CD4-positive, alpha-beta T cell (primary cell): Measurements from ENCODE around the gene GPR17. TPM values are rescaled to one million over a fixed set of nuclear protein-coding genes. Genes with fewer than 3 reads are reported as not detected.

Source experiments
- ATAC-seq: fragments of 200-7000 bp; cut with Tn5 transposase; one replicate; pipeline ENCODE4 v1.10.0; 2022; ENCODE audit warnings: mild to moderate bottlenecking; ENCODE audit not compliant: poor library complexity
- CTCF ChIA-PET: fragments of 350-600 bp; sonication (Branson Sonifier 250); formaldehyde crosslinking; loops from one replicate; lab custom pipeline; 2021; ENCODE audit warnings: antibody characterized with exemption, inconsistent platforms; lab: Charles Lee
- POLR2A ChIA-PET: fragments of 350-600 bp; sonication (Branson Sonifier 250); formaldehyde crosslinking; loops from one replicate; lab custom pipeline; 2021; ENCODE audit warnings: antibody characterized with exemption, inconsistent platforms; lab: Charles Lee
- DNase-seq, 14 experiments: peaks; one replicate each; pipeline ENCODE4 v3.0.0-alpha.2; 2013 to 2020; ENCODE audit warnings: mixed read lengths in 2 of 14
- H3K27ac ChIP-seq, 2 donors: one replicate each; pipeline versions ENCODE4 v1.5.1 to v1.7.0; 2013; ENCODE audit warnings: low read length in 2 of 2, low read depth in 1 of 2, mild to moderate bottlenecking in 1 of 2
- H3K27me3 ChIP-seq, 2 experiments: 1 replicate in 1 of 2; 2 replicates in 1 of 2; pipeline versions ENCODE4 v1.6.1 to v1.7.0; 2013; ENCODE audit warnings: low read length in 2 of 2, control low read depth in 1 of 2, mild to moderate bottlenecking in 1 of 2, moderate library complexity in 1 of 2; ENCODE audit not compliant: insufficient read depth in 2 of 2, control insufficient read depth in 1 of 2
- H3K36me3 ChIP-seq: one replicate; pipeline ENCODE4 v1.6.1; 2013; ENCODE audit warnings: low read length, control low read depth; ENCODE audit not compliant: insufficient read depth
- H3K4me1 ChIP-seq: one replicate; pipeline ENCODE4 v1.6.1; 2013; ENCODE audit warnings: low read length, control low read depth; ENCODE audit not compliant: insufficient read depth
- H3K4me3 ChIP-seq: one replicate; pipeline ENCODE4 v1.5.1; 2013; ENCODE audit warnings: mild to moderate bottlenecking, low read length, moderate library complexity
- H3K9me3 ChIP-seq, 2 experiments: 1 replicate in 1 of 2; 2 replicates in 1 of 2; pipeline versions ENCODE4 v1.6.1 to v1.7.0; 2013; ENCODE audit warnings: low read length in 2 of 2, mild to moderate bottlenecking in 2 of 2, control low read depth in 1 of 2, moderate library complexity in 1 of 2; ENCODE audit not compliant: control insufficient read depth in 1 of 2, insufficient read depth in 1 of 2
- H3K27ac Mint-ChIP-seq: one replicate; pipeline ENCODE4 v1.8.0; 2020; ENCODE audit warnings: mixed read lengths
- H3K27me3 Mint-ChIP-seq: one replicate; pipeline ENCODE4 v1.8.0; 2021; ENCODE audit warnings: mixed read lengths
- H3K36me3 Mint-ChIP-seq: one replicate; pipeline ENCODE4 v1.8.0; 2021; ENCODE audit warnings: low read depth, mixed read lengths
- H3K4me1 Mint-ChIP-seq: one replicate; pipeline ENCODE4 v1.8.0; 2021; ENCODE audit warnings: low read depth, mixed read lengths
- H3K4me3 Mint-ChIP-seq: one replicate; pipeline ENCODE4 v1.8.0; 2020; ENCODE audit warnings: mild to moderate bottlenecking, mixed read lengths
- H3K9me3 Mint-ChIP-seq: one replicate; pipeline ENCODE4 v1.8.0; 2020; ENCODE audit warnings: mixed read lengths
- intact Hi-C, 2 experiments: fragments of 100-400 bp; cut with DNase I in 1 of 2; cut with micrococcal nuclease in 1 of 2; formaldehyde crosslinking; loops; one replicate each; pipeline versions ENCODE4 v1.15.1 to v1.9.0; 2023 to 2025; cut with DNase I, micrococcal nuclease
- total RNA-seq, 174 experiments: library from RNA in 2 of 174; stranded (reverse) in 2 of 174; gene quantifications; one replicate each; pipeline ENCODE4 v1.2.3 and lab custom pipeline; 2021 to 2026
- TF ChIP-seq, protein P1 (sequence below): fragments of 200-600 bp; IDR thresholded peaks from one replicate; pipeline ENCODE4 v1.8.0; 2022; ENCODE audit warnings: antibody characterized with exemption, mild to moderate bottlenecking

The GPR17 gene
- total RNA-seq, 2 experiments from 2014 or later = not detected

DNA sequence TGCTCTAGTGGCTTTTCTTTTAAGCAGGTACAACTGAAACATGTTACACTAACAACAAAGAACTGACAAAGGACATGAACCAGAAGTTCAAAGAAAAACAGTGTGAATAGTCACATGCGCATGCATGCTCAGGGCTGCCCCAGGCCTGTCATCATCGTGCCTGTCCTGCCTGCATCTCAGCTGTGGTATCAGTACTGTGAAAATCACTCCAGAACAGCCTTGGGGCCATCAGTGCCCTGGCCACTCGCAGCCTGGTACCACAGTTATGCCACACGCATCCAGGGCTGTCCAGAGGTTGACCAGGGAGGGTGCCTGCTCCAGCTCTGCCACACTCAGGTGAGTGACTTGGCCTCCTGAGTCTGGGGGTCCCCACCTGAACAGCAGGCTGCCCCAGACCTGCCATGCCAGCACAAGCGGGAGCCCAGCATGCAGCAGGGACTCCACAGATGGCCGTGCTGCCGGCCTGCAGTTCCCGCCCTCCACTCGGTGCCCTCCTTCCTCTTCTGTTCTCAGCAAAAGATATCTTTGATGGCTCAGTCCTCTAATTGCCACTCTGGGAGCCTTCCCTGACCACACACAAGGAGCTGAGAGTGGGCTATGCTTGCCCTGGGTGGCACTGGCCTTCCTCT is 17.1 kb downstream of the GPR17 start:
- Mint-ChIP-seq H3K4me3 (no peak overlapping the region), H3K36me3 (no peaks in the 10 kb centered on the region), H3K4me1 (no peaks in the 10 kb centered on the region), H3K9me3 (no peaks in the 10 kb centered on the region), H3K27ac (no peak overlapping the region), H3K27me3 (peaks cover 71% of the 10 kb centered on the region)
- H3K4me3 ChIP-seq = no peak overlapping the region
- intact Hi-C loops = no loop called here
- ATAC-seq (no peak), DNase-seq (peak in 1 of 14 experiments; percentile 14)
- H3K9me3 ChIP-seq = peaks cover 0 to 8% of the 10 kb centered on the region in 2 experiments
- TF ChIP-seq, protein P1, sequence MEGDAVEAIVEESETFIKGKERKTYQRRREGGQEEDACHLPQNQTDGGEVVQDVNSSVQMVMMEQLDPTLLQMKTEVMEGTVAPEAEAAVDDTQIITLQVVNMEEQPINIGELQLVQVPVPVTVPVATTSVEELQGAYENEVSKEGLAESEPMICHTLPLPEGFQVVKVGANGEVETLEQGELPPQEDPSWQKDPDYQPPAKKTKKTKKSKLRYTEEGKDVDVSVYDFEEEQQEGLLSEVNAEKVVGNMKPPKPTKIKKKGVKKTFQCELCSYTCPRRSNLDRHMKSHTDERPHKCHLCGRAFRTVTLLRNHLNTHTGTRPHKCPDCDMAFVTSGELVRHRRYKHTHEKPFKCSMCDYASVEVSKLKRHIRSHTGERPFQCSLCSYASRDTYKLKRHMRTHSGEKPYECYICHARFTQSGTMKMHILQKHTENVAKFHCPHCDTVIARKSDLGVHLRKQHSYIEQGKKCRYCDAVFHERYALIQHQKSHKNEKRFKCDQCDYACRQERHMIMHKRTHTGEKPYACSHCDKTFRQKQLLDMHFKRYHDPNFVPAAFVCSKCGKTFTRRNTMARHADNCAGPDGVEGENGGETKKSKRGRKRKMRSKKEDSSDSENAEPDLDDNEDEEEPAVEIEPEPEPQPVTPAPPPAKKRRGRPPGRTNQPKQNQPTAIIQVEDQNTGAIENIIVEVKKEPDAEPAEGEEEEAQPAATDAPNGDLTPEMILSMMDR = no peak
- CTCF ChIA-PET = no interaction called here
- peaks cover 29 to 38% of the 10 kb centered on the region in 2 experiments for H3K27me3 ChIP-seq
- no peaks in the 10 kb centered on the region for H3K36me3 ChIP-seq
- H3K27ac ChIP-seq = no peak overlapping the region
- POLR2A ChIA-PET = no interaction called here
- peaks cover 2% of the 10 kb centered on the region for H3K4me1 ChIP-seq

- peaks cover 30 to 38% of the 10 kb centered on the region in 2 experiments for H3K27me3 ChIP-seq
- no peaks in the 10 kb centered on the region for H3K9me3 Mint-ChIP-seq
Observed at GRCh38 chr2:127663566-127664064, 17.7 kb downstream of the GPR17 start.

GRCh38 chr2:127664065-127664894 is 18.3 kb downstream of the GPR17 start:
- H3K27me3 ChIP-seq = peaks cover 33 to 41% of the 10 kb centered on the region in 2 experiments
- H3K4me3 ChIP-seq = no peak overlapping the region
- TF ChIP-seq, protein P1 = no peak
- H3K9me3 Mint-ChIP-seq = no peaks in the 10 kb centered on the region
- CTCF ChIA-PET = no interaction called here
- peaks cover 0 to 4% of the 10 kb centered on the region in 2 experiments for H3K9me3 ChIP-seq
- no peak overlapping the region for H3K27ac ChIP-seq
- peaks cover 2% of the 10 kb centered on the region for H3K4me1 ChIP-seq
- POLR2A ChIA-PET = no interaction called here
- H3K4me1 Mint-ChIP-seq = no peaks in the 10 kb centered on the region
- H3K36me3 ChIP-seq = no peaks in the 10 kb centered on the region
- no peaks in the 10 kb centered on the region for H3K36me3 Mint-ChIP-seq
- DNase-seq (peak in 1 of 14 experiments; percentile 25), ATAC-seq (no peak)
- intact Hi-C loops = no loop called here
- H3K27me3 Mint-ChIP-seq = peaks cover 77% of the 10 kb centered on the region
- no peak overlapping the region for H3K4me3 Mint-ChIP-seq
- no peak overlapping the region for H3K27ac Mint-ChIP-seq

More at GRCh38 chr2:127663566-127664064, 17.7 kb downstream of the GPR17 start:
- ATAC-seq (no peak), DNase-seq (no peak)
- H3K27ac Mint-ChIP-seq = no peak overlapping the region
- peaks cover 0 to 8% of the 10 kb centered on the region in 2 experiments for H3K9me3 ChIP-seq
- peaks cover 2% of the 10 kb centered on the region for H3K4me1 ChIP-seq
- no peaks in the 10 kb centered on the region for H3K36me3 Mint-ChIP-seq
- POLR2A ChIA-PET = no interaction called here
- H3K4me3 Mint-ChIP-seq = no peak overlapping the region
- intact Hi-C loops = no loop called here
- TF ChIP-seq, protein P1 = no peak
- H3K36me3 ChIP-seq = no peaks in the 10 kb centered on the region
- no peak overlapping the region for H3K27ac ChIP-seq
- no peak overlapping the region for H3K4me3 ChIP-seq
- H3K27me3 Mint-ChIP-seq = peaks cover 71% of the 10 kb centered on the region
- CTCF ChIA-PET = no interaction called here
- no peaks in the 10 kb centered on the region for H3K4me1 Mint-ChIP-seq
